ENCODE data around the gene TSFM. TPM values are rescaled to one million over a fixed set of nuclear protein-coding genes. Genes with fewer than 3 reads are reported as not detected.

Gene TSFM
- total RNA-seq, 4 donors from 2014 or later: 9.4 to 21.2 (median 13.7) TPM

GRCh38 chr12:57846577-57847319, 64.2 kb downstream of the TSFM start, which contains the start of gene CTDSP2:
TSS of gene CTDSP2 (minus strand) at chr12:57846729. CDS start at chr12:57846435, 294 bp downstream.
- Histone ChIP-seq H3K4me1 (peaks cover 6 to 35% (median 21%) of the 10 kb centered on the region in 4 donors), H3K4me3 (peak within 1 kb of the TSS; percentile 88 to 99 (median 98)), H3K27me3 (no peaks in the 10 kb centered on the region), H3K27ac (peak within 1 kb of the TSS; percentile 97 to 100 (median 100)), H3K9me3 (no peaks in the 10 kb centered on the region), H3K36me3 (no peaks in the 10 kb centered on the region)
- peak; percentile 98 to 100 (median 99) for DNase-seq
- TF ChIP-seq POLR2A (IDR thresholded peaks at IDR 0.05) (peak; percentile 51 to 88), CTCF (IDR thresholded peaks at IDR 0.05) (no peak)

Small RNAs within 50 kb of the gene (small RNA-seq; reads per million reads assigned to genes)
- gene MIR26A2 (0.94 to 2.9 reads per million in 2 donors), gene RNU6-1083P (0 reads per million in 2 donors)

Other genes with a start within 250 kb of the TSFM start
- 100 to 1,000 TPM; 161 to 326 (median 229) TPM for gene DCTN2, start 235.6 kb upstream of the TSFM start, total RNA-seq
- gene KIF5A, start 232.7 kb upstream of the TSFM start, total RNA-seq: 1 to 10 TPM in 2 of 4 donors, under 1 TPM in 2; 0.35 to 2.5 (median 1.4) TPM
- gene PIP4K2C, start 191.6 kb upstream of the TSFM start, total RNA-seq: 10 to 100 TPM in 3 of 4 donors, 1 to 10 TPM in 1; 9.1 to 52.6 (median 37.9) TPM
- 10 to 100 TPM in 3 of 4 donors, 1 to 10 TPM in 1; 4.2 to 15.7 (median 11.5) TPM for gene DTX3, start 178.0 kb upstream of the TSFM start, total RNA-seq
- gene ARHGEF25, start 171.4 kb upstream of the TSFM start, total RNA-seq: 10 to 100 TPM in 2 of 4 donors, 1 to 10 TPM in 2; 5.1 to 44.6 (median 8.7) TPM
- under 1 TPM in 1 of 4 donors, not detected in 3; 0.40 TPM for gene B4GALNT1, start 149.6 kb upstream of the TSFM start, total RNA-seq
- 100 to 1,000 TPM; 275 to 353 (median 292) TPM for gene OS9, start 88.7 kb upstream of the TSFM start, total RNA-seq
- gene AGAP2, start 44.0 kb upstream of the TSFM start, total RNA-seq: 1 to 10 TPM; 2.5 to 9.1 (median 3.1) TPM
- 10 to 100 TPM; 45.7 to 65.7 (median 55.6) TPM for gene TSPAN31, start 37.7 kb upstream of the TSFM start, total RNA-seq
- 10 to 100 TPM; 14.7 to 97.4 (median 28.8) TPM for gene CDK4, start 30.5 kb upstream of the TSFM start, total RNA-seq
- gene MARCHF9, start 27.7 kb upstream of the TSFM start, total RNA-seq: 10 to 100 TPM in 2 of 4 donors, 1 to 10 TPM in 2; 7.4 to 17.2 (median 10.6) TPM
- gene CYP27B1, start 15.7 kb upstream of the TSFM start, total RNA-seq: 1 to 10 TPM in 1 of 4 donors, not detected in 3; 1.7 TPM
- gene METTL1, start 10.7 kb upstream of the TSFM start, total RNA-seq: 10 to 100 TPM in 1 of 4 donors, 1 to 10 TPM in 3; 1.2 to 26.4 (median 8.0) TPM
- 1 to 10 TPM; 1.4 to 7.4 (median 2.7) TPM for gene EEF1AKMT3, start 10.2 kb upstream of the TSFM start, total RNA-seq
- 10 to 100 TPM; 12.4 to 20.8 (median 16.8) TPM for gene AVIL, start 35.9 kb downstream of the TSFM start, total RNA-seq
- gene CTDSP2, start 63.9 kb downstream of the TSFM start, total RNA-seq: 100 to 1,000 TPM in 3 of 4 donors, 10 to 100 TPM in 1; 87.5 to 196 (median 128) TPM
- gene ATP23, start 158.8 kb downstream of the TSFM start, total RNA-seq: 10 to 100 TPM in 2 of 4 donors, 1 to 10 TPM in 1, not detected in 1; 5.9 to 29.2 (median 12.5) TPM